SU-DHL-6 (cell line): ENCODE data around the gene KCTD1.

Source experiments
- H2AFZ ChIP-seq: fragments of 200-600 bp; sonication (generic); 2 replicates; pipeline ENCODE4 v1.6.1; 2014; ENCODE audit warnings: low read depth, mild to moderate bottlenecking, moderate library complexity, mixed read lengths, antibody characterized with exemption, low read length; ENCODE audit not compliant: severe bottlenecking
- H3F3A ChIP-seq: fragments of 200-600 bp; shearing (Covaris generic); 2 replicates; pipeline ENCODE4 v1.6.0; 2016; ENCODE audit warnings: antibody characterized with exemption, mild to moderate bottlenecking; ENCODE audit not compliant: insufficient read depth
- H3K27ac ChIP-seq: fragments of 200-600 bp; sonication (generic); 2 replicates; pipeline ENCODE4 v1.5.1; 2016; ENCODE audit warnings: low read depth, mild to moderate bottlenecking, low read length, moderate library complexity, mixed read lengths
- H3K27me3 ChIP-seq: fragments of 200-600 bp; sonication (generic), shearing (Covaris generic); 2 replicates; pipeline ENCODE4 v1.6.0; 2014; ENCODE audit warnings: mild to moderate bottlenecking, low read length
- H3K36me3 ChIP-seq: fragments of 200-600 bp; sonication (generic); 2 replicates; pipeline ENCODE4 v1.6.1; 2014; ENCODE audit warnings: mild to moderate bottlenecking, low read length, mixed read lengths
- H3K4me2 ChIP-seq: fragments of 300-600, 200-600 bp; shearing (Covaris generic), sonication (generic); 2 replicates; pipeline ENCODE4 v1.6.0; 2014; ENCODE audit warnings: low read length, low read depth, mild to moderate bottlenecking; ENCODE audit not compliant: poor library complexity, severe bottlenecking
- H3K4me3 ChIP-seq: fragments of 200-600 bp; sonication (generic); 2 replicates; pipeline ENCODE4 v1.5.1; 2014; ENCODE audit warnings: antibody characterized with exemption, low read length, mild to moderate bottlenecking, mixed read lengths; ENCODE audit not compliant: insufficient read depth, poor library complexity, severe bottlenecking
- H3K79me2 ChIP-seq: fragments of 200-600 bp; sonication (generic); 2 replicates; pipeline ENCODE4 v1.6.1; 2014; ENCODE audit warnings: mild to moderate bottlenecking, low read length, moderate library complexity; ENCODE audit not compliant: insufficient read depth
- H3K9ac ChIP-seq: fragments of 200-600 bp; sonication (generic); 2 replicates; pipeline ENCODE4 v1.7.0; 2014; ENCODE audit warnings: mild to moderate bottlenecking, low read length
- H3K9me2 ChIP-seq: fragments of 200-600 bp; sonication (generic); replicated peaks from 2 replicates; pipeline ENCODE4 v1.6.1; 2014; ENCODE audit warnings: low read length; ENCODE audit not compliant: insufficient read depth
- H3K9me3 ChIP-seq: fragments of 200-600 bp; sonication (generic); 2 replicates; pipeline ENCODE4 v1.6.1; 2014; ENCODE audit warnings: low read length, mixed read lengths; ENCODE audit not compliant: insufficient read depth
- H4K20me1 ChIP-seq: fragments of 200-600 bp; sonication (generic); 2 replicates; pipeline ENCODE4 v1.6.1; 2014; ENCODE audit warnings: low read depth, mild to moderate bottlenecking, antibody characterized with exemption, low read length, moderate library complexity, mixed read lengths
- EZH2phosphoT487 ChIP-seq: fragments of 200-600 bp; sonication (generic), shearing (Covaris generic); conservative IDR thresholded peaks from 2 replicates; pipeline ENCODE4 v1.6.1; 2018; ENCODE audit warnings: mild to moderate bottlenecking, antibody characterized with exemption, low read length, moderate library complexity, mixed read lengths
- TF ChIP-seq, protein P1 (sequence below): fragments of 200-600 bp; sonication (generic); IDR thresholded peaks from one replicate; pipeline ENCODE4 v1.5.1; 2017; ENCODE audit warnings: antibody characterized with exemption, mild to moderate bottlenecking, low read length, moderate library complexity; ENCODE audit not compliant: insufficient read depth, poor library complexity, severe bottlenecking

The KCTD1 gene

DNA sequence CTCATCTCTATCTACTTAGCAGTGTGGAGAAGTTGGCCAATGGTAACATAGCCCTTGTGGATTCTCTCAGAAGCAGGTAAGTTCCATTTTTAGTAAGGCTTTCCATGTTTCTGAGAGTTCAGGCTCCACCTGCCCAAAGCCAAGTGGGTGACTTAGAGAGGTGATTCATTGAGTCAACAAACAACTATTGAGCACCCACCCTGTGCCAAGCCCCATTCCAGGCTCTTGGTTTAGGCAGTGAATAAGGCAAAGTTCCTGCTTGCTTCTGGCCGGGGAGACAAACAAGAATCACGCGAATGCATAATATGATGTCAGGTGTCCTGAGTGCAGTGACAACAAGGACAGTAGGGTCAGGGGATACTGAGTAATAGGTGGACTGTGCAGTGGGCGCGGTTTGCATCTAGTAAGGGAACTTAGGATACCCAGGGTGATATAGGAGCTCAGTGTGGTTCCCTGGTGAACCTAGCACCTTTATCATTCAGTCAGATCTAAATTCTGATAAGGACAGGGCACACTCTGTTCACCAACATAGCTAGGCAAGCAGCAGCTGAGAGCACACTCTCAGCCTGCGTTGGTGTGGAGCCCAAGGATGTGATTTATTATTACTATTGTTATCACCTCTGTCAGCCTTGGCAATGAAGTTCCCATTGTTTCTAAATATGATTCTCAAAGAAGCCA, 31.7 kb upstream of the KCTD1 start:
- H3K9me3 ChIP-seq: no peaks in the 10 kb centered on the region
- H2AFZ ChIP-seq: no peak overlapping the region
- no peaks in the 10 kb centered on the region for H3K36me3 ChIP-seq
- no peak overlapping the region for H3K9ac ChIP-seq
- H3F3A ChIP-seq: no peaks in the 10 kb centered on the region
- TF ChIP-seq EZH2phosphoT487: no peak
- TF ChIP-seq, protein P1, sequence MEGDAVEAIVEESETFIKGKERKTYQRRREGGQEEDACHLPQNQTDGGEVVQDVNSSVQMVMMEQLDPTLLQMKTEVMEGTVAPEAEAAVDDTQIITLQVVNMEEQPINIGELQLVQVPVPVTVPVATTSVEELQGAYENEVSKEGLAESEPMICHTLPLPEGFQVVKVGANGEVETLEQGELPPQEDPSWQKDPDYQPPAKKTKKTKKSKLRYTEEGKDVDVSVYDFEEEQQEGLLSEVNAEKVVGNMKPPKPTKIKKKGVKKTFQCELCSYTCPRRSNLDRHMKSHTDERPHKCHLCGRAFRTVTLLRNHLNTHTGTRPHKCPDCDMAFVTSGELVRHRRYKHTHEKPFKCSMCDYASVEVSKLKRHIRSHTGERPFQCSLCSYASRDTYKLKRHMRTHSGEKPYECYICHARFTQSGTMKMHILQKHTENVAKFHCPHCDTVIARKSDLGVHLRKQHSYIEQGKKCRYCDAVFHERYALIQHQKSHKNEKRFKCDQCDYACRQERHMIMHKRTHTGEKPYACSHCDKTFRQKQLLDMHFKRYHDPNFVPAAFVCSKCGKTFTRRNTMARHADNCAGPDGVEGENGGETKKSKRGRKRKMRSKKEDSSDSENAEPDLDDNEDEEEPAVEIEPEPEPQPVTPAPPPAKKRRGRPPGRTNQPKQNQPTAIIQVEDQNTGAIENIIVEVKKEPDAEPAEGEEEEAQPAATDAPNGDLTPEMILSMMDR: no peak
- H3K79me2 ChIP-seq: no peaks in the 10 kb centered on the region
- no peak overlapping the region for H3K27ac ChIP-seq
- H4K20me1 ChIP-seq: no peaks in the 10 kb centered on the region
- H3K27me3 ChIP-seq: no peaks in the 10 kb centered on the region
- H3K4me2 ChIP-seq: no peak overlapping the region
- H3K4me3 ChIP-seq: no peak overlapping the region
- no peaks in the 10 kb centered on the region for H3K9me2 ChIP-seq

DNA sequence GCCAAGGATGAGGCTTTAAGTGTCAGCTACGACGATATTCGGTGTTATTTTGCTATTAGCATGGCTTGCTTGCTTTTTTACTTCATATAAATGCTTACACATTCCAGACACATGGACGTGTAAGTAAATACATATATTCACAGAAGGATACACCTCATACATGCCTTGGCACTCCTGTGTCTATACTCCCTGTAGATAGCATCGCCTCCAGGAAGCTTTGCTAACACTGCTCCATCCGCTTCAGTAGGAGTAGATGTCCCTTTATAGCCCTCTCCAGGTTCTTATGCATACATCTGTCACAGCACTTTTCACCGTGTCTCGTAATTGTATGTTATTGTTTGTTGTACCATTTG, 27.5 kb upstream of the KCTD1 start:
- Histone ChIP-seq H3K4me2 (no peak overlapping the region), H3F3A (no peaks in the 10 kb centered on the region), H3K36me3 (no peaks in the 10 kb centered on the region), H3K9ac (no peak overlapping the region), H4K20me1 (no peaks in the 10 kb centered on the region), H3K27ac (no peak overlapping the region), H3K27me3 (no peaks in the 10 kb centered on the region), H3K79me2 (no peaks in the 10 kb centered on the region), H3K4me3 (no peak overlapping the region), H2AFZ (no peak overlapping the region), H3K9me2 (no peaks in the 10 kb centered on the region), H3K9me3 (no peaks in the 10 kb centered on the region)
- TF ChIP-seq EZH2phosphoT487: no peak
- TF ChIP-seq, protein P1: no peak

DNA sequence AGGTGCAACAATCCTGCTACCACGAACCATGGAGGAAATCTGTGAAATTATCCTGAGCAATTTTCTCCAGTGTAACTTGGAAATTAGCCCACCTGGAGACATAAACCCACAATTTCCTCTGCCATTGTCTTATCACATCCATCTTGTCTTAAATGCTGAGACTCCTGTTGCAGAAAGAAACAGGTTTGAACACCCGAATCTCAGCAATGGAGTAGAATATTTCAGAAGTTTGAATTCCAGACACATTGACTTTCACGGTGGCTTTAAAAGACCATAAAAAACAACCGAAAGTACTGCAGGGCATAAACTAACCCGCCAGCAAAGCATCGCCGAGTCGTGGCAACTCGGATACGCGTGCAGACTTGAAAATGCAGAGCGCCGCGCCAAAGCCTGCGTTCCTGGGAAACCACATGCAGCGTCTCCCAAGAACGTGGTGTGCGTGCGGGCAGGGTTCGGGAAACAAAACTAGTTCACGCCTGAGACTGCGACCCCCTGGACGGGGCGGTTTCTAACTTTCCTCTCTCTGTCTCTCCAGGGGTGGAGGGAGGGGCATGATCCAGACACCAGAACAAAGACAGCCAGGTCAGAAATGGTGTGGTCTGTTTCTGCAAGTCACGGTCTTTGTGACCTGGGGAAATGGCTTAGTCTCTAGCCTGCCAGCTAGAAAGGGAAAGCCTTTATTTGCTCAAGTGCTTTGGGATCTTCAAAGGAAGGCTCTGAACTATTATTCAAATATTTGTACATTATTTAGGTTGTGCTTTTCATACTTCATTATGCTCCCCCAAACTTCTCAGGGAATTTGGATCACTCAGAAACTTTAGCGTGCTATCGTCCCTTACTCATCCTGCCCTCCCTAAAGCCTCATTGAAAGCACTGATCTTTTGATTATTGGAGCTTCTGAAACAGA, 26.9 kb upstream of the KCTD1 start:
- Histone ChIP-seq H3F3A (no peaks in the 10 kb centered on the region), H2AFZ (no peak overlapping the region), H3K27me3 (no peaks in the 10 kb centered on the region), H3K9ac (no peak overlapping the region), H3K9me3 (no peaks in the 10 kb centered on the region), H3K4me3 (no peak overlapping the region), H3K36me3 (no peaks in the 10 kb centered on the region), H3K4me2 (no peak overlapping the region), H3K79me2 (no peaks in the 10 kb centered on the region), H3K27ac (no peak overlapping the region), H3K9me2 (no peaks in the 10 kb centered on the region), H4K20me1 (no peaks in the 10 kb centered on the region)
- TF ChIP-seq EZH2phosphoT487: no peak
- TF ChIP-seq, protein P1: no peak
